ENCODE results near the gene SCPEP1.

DNA sequence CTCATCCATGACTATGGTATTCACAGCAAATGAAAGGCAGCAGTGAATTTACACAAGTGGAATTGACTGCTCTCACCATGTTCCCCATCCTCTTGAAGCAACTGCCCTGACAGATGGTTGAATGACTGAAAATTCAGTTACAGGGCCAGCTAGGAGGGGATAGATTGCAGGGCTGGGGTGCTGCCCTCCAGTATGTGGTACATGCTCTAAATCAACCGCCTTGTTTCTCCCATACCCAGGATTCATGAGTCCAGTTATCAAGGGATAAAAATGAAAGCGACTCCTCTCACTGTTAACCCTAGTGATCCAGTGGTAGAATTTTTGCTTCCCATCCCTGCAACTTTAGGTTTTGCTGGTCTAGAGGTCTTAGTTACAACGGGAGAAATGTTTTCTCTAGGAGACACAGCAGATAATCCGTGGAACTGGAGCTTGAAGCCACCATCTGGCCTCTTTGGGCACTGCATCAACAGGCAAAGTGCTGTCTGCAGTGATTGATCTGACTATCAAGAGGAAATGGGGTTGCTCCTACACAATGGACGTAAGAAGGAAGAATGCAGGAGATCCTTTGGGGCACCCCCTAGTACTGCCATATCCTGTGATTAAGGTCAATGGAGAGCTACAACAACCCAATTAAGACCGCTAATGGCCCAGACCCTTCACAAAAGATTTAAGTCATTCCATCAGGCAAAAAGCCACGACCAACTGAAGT, 32.0 kb downstream of the SCPEP1 start:
- peak; percentile 70 to 79 (median 73) for TF ChIP-seq CTCF (IDR thresholded peaks at IDR 0.05)
- TF ChIP-seq POLR2A (IDR thresholded peaks at IDR 0.05): no peak

Data from transverse colon (tissue), 3 donors.